K562 (cell line): ENCODE data around the gene PDE4D. TPM values are rescaled to one million over a fixed set of nuclear protein-coding genes. Genes with fewer than 3 reads are reported as not detected.

Experiments
- ATAC-seq: fragments of 200-7000 bp; cut with Tn5 transposase; 3 replicates; pipeline ENCODE4 v1.9.1; 2020; ENCODE audit warnings: moderate library complexity
- BruUV-seq: library from RNA; stranded (reverse); fragments of 400-500 nt; replicated peaks from 2 replicates; lab custom pipeline; 2021; lab: Mats Ljungman, UMichigan
- CTCF ChIA-PET: fragments of 300-600 bp; formaldehyde crosslinking; extraction: SDS; loops from one replicate; lab custom pipeline; 2021; ENCODE audit warnings: low intra/inter-chr PET ratio; lab: Yijun Ruan, JAX
- POLR2A ChIA-PET: fragments of 300-600, 350-650 bp; sonication (Branson Sonifier 250); formaldehyde crosslinking; extraction: SDS; loops from one replicate; lab custom pipeline; 2021; ENCODE audit warnings: antibody characterized with exemption, inconsistent platforms; lab: Yijun Ruan, JAX
- DNase-seq, 4 experiments: peaks; one replicate each; pipeline versions ENCODE4 v3.0.0 to v3.0.0-alpha.2; 2011 to 2018; ENCODE audit warnings: low spot score in 3 of 4, mixed read lengths in 3 of 4; ENCODE audit errors: extremely low read depth in 1 of 4
- FAIRE-seq: peaks from 2 replicates; lab custom pipeline; 2011; peaks lifted over from hg19 to GRCh38; lab: Jason Lieb, UNC
- H2AFZ ChIP-seq: 2 replicates; pipeline ENCODE4 v1.6.0; 2011; ENCODE audit warnings: low read depth, low read length, control low read depth, inconsistent platforms
- H3K27ac ChIP-seq: fragments of 200-600 bp; 3 replicates; pipeline ENCODE4 v1.8.0; 2011; ENCODE audit warnings: low read depth, mild to moderate bottlenecking, control low read depth, inconsistent platforms, low read length, moderate library complexity, mixed read lengths; ENCODE audit errors: extremely low read depth
- H3K27me3 ChIP-seq, 2 experiments: fragments of 300-600 bp in 1 of 2; 2 replicates in 1 of 2; 3 replicates in 1 of 2; pipeline versions ENCODE4 v1.6.0 to v1.8.0; 2011; ENCODE audit warnings: inconsistent platforms in 2 of 2, low read length in 2 of 2, mild to moderate bottlenecking in 1 of 2, mixed read lengths in 1 of 2, moderate library complexity in 1 of 2; ENCODE audit not compliant: control insufficient read depth in 2 of 2, insufficient read depth in 2 of 2
- H3K36me3 ChIP-seq: fragments of 300-600 bp; 3 replicates; pipeline ENCODE4 v1.8.0; 2011; ENCODE audit warnings: mild to moderate bottlenecking, low read length, inconsistent platforms; ENCODE audit not compliant: control insufficient read depth, insufficient read depth
- H3K4me1 ChIP-seq, 2 experiments: fragments of 200-600 bp in 1 of 2; replicated peaks in 1 of 2; 2 replicates in 1 of 2; 3 replicates in 1 of 2; pipeline versions ENCODE4 v1.5.1 to v1.8.0; 2011; ENCODE audit warnings: inconsistent platforms in 2 of 2, low read length in 2 of 2, mild to moderate bottlenecking in 1 of 2, mixed read lengths in 1 of 2, moderate library complexity in 1 of 2; ENCODE audit not compliant: control insufficient read depth in 2 of 2, insufficient read depth in 2 of 2
- H3K4me2 ChIP-seq: 2 replicates; pipeline ENCODE4 v1.6.1; 2011; ENCODE audit warnings: low read length, control low read depth, inconsistent platforms, mixed read lengths; ENCODE audit not compliant: insufficient read depth
- H3K4me3 ChIP-seq: fragments of 200-600 bp; sonication (generic), shearing (Covaris generic); 2 replicates; pipeline ENCODE4 v1.5.1; 2016; ENCODE audit warnings: control low read depth, inconsistent platforms
- H3K79me2 ChIP-seq: fragments of 200-600 bp; 3 replicates; pipeline ENCODE4 v1.8.0; 2011; ENCODE audit warnings: low read length, inconsistent platforms; ENCODE audit not compliant: control insufficient read depth, insufficient read depth
- H3K9ac ChIP-seq, 2 experiments: 2 replicates each; pipeline versions ENCODE4 v1.6.0 to v1.6.1; 2011; ENCODE audit warnings: low read depth in 2 of 2, low read length in 2 of 2, control low read depth in 1 of 2, inconsistent platforms in 1 of 2, mild to moderate bottlenecking in 1 of 2, mixed read lengths in 1 of 2; ENCODE audit not compliant: insufficient read depth in 1 of 2
- H3K9me1 ChIP-seq: one replicate; pipeline ENCODE4 v1.6.0; 2011; ENCODE audit warnings: inconsistent platforms, mild to moderate bottlenecking, low read length, moderate library complexity; ENCODE audit not compliant: control insufficient read depth, insufficient read depth
- H3K9me3 ChIP-seq: replicated peaks from 2 replicates; pipeline ENCODE4 v1.5.1; 2011; ENCODE audit warnings: low read depth, low read length, inconsistent platforms; ENCODE audit not compliant: control insufficient read depth, insufficient read depth
- H4K20me1 ChIP-seq: replicated peaks from 2 replicates; pipeline ENCODE4 v1.6.1; 2011; ENCODE audit warnings: low read length, inconsistent platforms, mixed read lengths; ENCODE audit not compliant: control insufficient read depth, insufficient read depth
- BHLHE40 ChIP-seq: IDR thresholded peaks from 2 replicates; pipeline ENCODE4 v1.6.1; 2011; ENCODE audit warnings: low read length, improper control_type of control experiment
- CSDE1 ChIP-seq, 2 experiments: fragments of 450-650 bp; IDR thresholded peaks; 2 replicates each; pipeline ENCODE4 v1.6.1; 2016; ENCODE audit warnings: mild to moderate bottlenecking in 1 of 2
- FOXA1 ChIP-seq: fragments of 450-650 bp; IDR thresholded peaks from 2 replicates; pipeline ENCODE4 v1.6.1; 2016; ENCODE audit warnings: mild to moderate bottlenecking, borderline replicate concordance
- GABPB1 ChIP-seq: sonication (generic); formaldehyde crosslinking; IDR thresholded peaks from 2 replicates; pipeline ENCODE4 v1.8.0; 2022; ENCODE audit warnings: mild to moderate bottlenecking, missing genetic modification reagents
- HEY1 ChIP-seq: fragments of 250-450 bp; sonication (Bioruptor Pico); IDR thresholded peaks from 2 replicates; pipeline ENCODE4 v1.5.0; 2020; ENCODE audit warnings: mild to moderate bottlenecking, moderate library complexity, borderline replicate concordance
- NFRKB ChIP-seq: fragments of 450-650 bp; IDR thresholded peaks from 2 replicates; pipeline ENCODE4 v1.6.1; 2016; ENCODE audit warnings: low read depth
- NR4A1 ChIP-seq, 2 experiments: fragments of 250-450 bp in 1 of 2; fragments of 450-650 bp in 1 of 2; sonication (Bioruptor Pico) in 1 of 2; IDR thresholded peaks; 2 replicates each; pipeline versions ENCODE4 v1.4.0 to v1.6.1; 2016 to 2020; ENCODE audit warnings: mild to moderate bottlenecking in 2 of 2, missing compliant biosample characterization in 1 of 2, missing genetic modification characterization in 1 of 2, moderate library complexity in 1 of 2
- POLR2G ChIP-seq: fragments of 200-400 bp; formaldehyde crosslinking; IDR thresholded peaks from 2 replicates; pipeline ENCODE4 v1.6.1; 2017; ENCODE audit warnings: low read depth, mild to moderate bottlenecking, antibody characterized with exemption, low read length, moderate library complexity
- RBFOX2 ChIP-seq: fragments of 200-400 bp; formaldehyde crosslinking; IDR thresholded peaks from 2 replicates; pipeline ENCODE4 v1.6.1; 2017; ENCODE audit warnings: low read depth, mild to moderate bottlenecking, low read length, moderate library complexity
- SLC30A9 ChIP-seq: fragments of 250-450 bp; sonication (Bioruptor Pico); IDR thresholded peaks from 2 replicates; pipeline ENCODE4 v1.8.0; 2022; ENCODE audit warnings: mild to moderate bottlenecking, moderate library complexity
- YY1 ChIP-seq, 3 experiments: IDR thresholded peaks; 2 replicates each; pipeline ENCODE4 v1.6.1; 2011; ENCODE audit warnings: low read length in 2 of 3, mild to moderate bottlenecking in 2 of 3, moderate library complexity in 2 of 3, borderline replicate concordance in 1 of 3, control low read depth in 1 of 3, low read depth in 1 of 3; ENCODE audit not compliant: insufficient read depth in 3 of 3, insufficient replicate concordance in 2 of 3, control insufficient read depth in 1 of 3, insufficient read length in 1 of 3; ENCODE audit errors: extremely low read depth in 1 of 3
- WGBS: fragments of 100-300 bp; shearing (Covaris generic); methylation state at CpG from one replicate; pipeline ENCODE4 v1.1.6; 2016; ENCODE audit warnings: low coverage, mixed read lengths; ENCODE audit not compliant: insufficient coverage; ENCODE audit errors: missing lambda C conversion rate; 5-methylcytosine and 5-hydroxymethylcytosine counted together
- in situ Hi-C: fragments of 300-500 bp; cut with MboI; formaldehyde crosslinking; loops from 4 replicates; pipeline ENCODE4 v1.15.0; 2018; ENCODE audit warnings: inconsistent platforms, mixed read lengths
- intact Hi-C: fragments of 100-400 bp; cut with micrococcal nuclease; formaldehyde crosslinking; loops from 2 replicates; pipeline ENCODE4 v1.14.2; 2022
- polyA plus RNA-seq, 8 experiments: library from polyadenylated mRNA; depleted of rRNA in 4 of 8; stranded (reverse) in 5 of 8; unstranded in 3 of 8; fragments of >200 nt; fragmentation: Nextera tagmentation in 2 of 8; fragmentation: Illumina TruSeq in 1 of 8; extraction: Ambion mirVana in 2 of 8; extraction: Trizol in 1 of 8; gene quantifications; 2 replicates each; pipeline versions ENCODE4 v1.2.1 to v1.2.3, GENCODE V29; 2011 to 2014; ENCODE audit warnings: inconsistent platforms in 1 of 8, missing spikeins in 1 of 8
- total RNA-seq, 7 experiments: library from RNA; depleted of rRNA in 6 of 7; stranded (reverse); fragments of >200 nt in 6 of 7; fragmentation: Illumina TruSeq in 2 of 7; extraction: Trizol in 2 of 7; gene quantifications; 2 replicates each; pipeline versions ENCODE4 v1.2.1 to v1.2.3, GENCODE V29; 2011 to 2021; ENCODE audit warnings: low replicate concordance in 1 of 7
- TF ChIP-seq, protein P1 (sequence below): sonication (generic); IDR thresholded peaks from 2 replicates; pipeline ENCODE4 v1.6.1; 2016

The PDE4D gene
- total and polyA plus RNA-seq, 9 of the 15 experiments (the other 6 are each of a cell fraction or from before 2014, with no cell fraction given), result 0.04 to 0.46 (median 0.13) TPM

DNA sequence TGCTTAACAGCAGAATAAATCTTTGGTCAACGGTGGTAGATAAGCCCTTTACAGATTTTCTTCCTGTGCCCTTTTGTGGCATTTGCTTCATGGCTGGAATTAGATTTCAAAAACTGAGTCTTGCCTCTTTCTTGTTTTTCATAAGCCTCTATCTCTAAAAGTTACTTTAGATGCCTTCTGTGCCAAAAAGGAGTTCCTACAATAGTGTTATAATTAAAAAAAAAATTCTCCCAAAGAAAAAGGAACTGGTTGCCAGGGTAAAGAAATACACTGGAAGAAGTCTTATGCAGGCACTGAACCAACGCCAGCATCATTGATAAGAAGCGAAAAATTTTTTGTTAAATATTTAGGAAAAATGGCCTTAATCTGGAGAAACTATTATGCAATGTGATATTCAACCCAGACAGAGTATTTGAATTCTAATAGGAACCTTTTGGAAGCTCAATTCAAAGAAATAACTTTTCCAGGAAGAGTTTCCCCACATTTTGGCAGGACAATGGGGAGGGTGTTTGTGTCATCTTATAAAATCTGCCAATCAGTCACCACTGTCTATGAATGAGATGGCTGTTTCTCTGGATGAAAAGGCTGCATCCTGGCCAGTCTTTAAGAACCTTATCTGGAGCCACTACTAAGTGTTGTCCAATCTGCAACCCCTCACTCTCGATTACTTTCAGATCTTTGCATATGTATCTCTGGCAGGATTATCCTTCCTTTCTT lies 608.1 kb downstream of the PDE4D start (continued):
- TF ChIP-seq NR4A1 (CRISPR knock-in tag; IDR thresholded peaks at IDR 0.05) (no peak), NR4A1 (tag; IDR thresholded peaks at IDR 0.05) (no peak)
- TF ChIP-seq, all 486 proteins: peak for 0

DNA sequence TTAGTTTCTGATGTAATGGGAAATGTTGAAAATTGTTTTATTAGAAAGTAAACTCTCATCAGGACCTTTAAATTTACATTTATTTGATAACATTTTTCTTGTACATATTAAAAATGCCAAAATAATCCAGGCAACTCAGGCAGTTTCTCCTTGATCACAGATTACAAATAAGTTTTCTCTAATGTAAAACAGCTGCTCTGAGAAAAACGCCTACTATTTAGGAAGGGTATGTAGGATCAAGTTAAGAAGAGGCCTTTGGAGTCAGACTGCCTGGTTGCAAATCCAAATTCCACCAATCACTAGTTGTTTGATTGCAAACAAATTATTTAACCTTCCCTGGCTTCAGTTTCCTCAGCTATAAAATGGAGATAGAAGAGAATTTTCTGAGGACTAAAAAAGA lies 610.8 kb downstream of the PDE4D start:
- Histone ChIP-seq H3K27ac (no peak overlapping the region), H3K9me1 (no peaks in the 10 kb centered on the region), H3K27me3 (no peaks in the 10 kb centered on the region), H3K9me3 (no peaks in the 10 kb centered on the region; the same call in 1 of the 2 replicates), H3K4me2 (no peak overlapping the region), H2AFZ (no peak overlapping the region), H3K4me3 (no peak overlapping the region), H3K9ac (no peak overlapping the region), H3K36me3 (no peaks in the 10 kb centered on the region), H3K4me1 (no peaks in the 10 kb centered on the region), H3K79me2 (no peaks in the 10 kb centered on the region), H4K20me1 (no peaks in the 10 kb centered on the region)
- DNase-seq (no peak), FAIRE-seq (no peak), ATAC-seq (no peak)
- POLR2A ChIA-PET, result interaction anchor here (1.2 kb wide), 1 partner anchor 24 kb away, joined by 3 read pairs; no protein-coding TSS in a partner anchor
- WGBS, result 0% methylated on average over 1 of the region's 1 CpG
- CTCF ChIA-PET, result no interaction called here
- TF ChIP-seq, protein P1, sequence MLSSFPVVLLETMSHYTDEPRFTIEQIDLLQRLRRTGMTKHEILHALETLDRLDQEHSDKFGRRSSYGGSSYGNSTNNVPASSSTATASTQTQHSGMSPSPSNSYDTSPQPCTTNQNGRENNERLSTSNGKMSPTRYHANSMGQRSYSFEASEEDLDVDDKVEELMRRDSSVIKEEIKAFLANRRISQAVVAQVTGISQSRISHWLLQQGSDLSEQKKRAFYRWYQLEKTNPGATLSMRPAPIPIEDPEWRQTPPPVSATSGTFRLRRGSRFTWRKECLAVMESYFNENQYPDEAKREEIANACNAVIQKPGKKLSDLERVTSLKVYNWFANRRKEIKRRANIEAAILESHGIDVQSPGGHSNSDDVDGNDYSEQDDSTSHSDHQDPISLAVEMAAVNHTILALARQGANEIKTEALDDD, result no peak
- TF ChIP-seq BHLHE40 (no peak), GABPB1 (CRISPR knock-in tag) (no peak), POLR2G (no peak), CSDE1 (IDR thresholded peaks at IDR 0.05) (no peak), FOXA1 (no peak), NFRKB (no peak), YY1 (IDR thresholded peaks at IDR 0.05; ENCODE audit: borderline replicate concordance in 1 of 3, control insufficient read depth in 1 of 3, extremely low read depth in 1 of 3, insufficient read depth in 3 of 3, insufficient read length in 1 of 3, insufficient replicate concordance in 2 of 3, low read depth in 1 of 3, low read length in 2 of 3) (no peak), HEY1 (CRISPR knock-in tag) (no peak), RBFOX2 (no peak), SLC30A9 (CRISPR knock-in tag) (no peak)
- in situ Hi-C loops (no loop called here), intact Hi-C loops (no loop called here)
- no TSS peak for BruUV-seq
